GM12878 (cell line): ENCODE results near the gene SLC52A3. TPM values are rescaled to one million over a fixed set of nuclear protein-coding genes. Genes with fewer than 3 reads are reported as not detected.

ENCODE experiments used
- ATAC-seq: fragments of 200-7000 bp; cut with Tn5 transposase; 3 replicates; pipeline ENCODE4 v1.9.1; 2020; ENCODE audit warnings: mild to moderate bottlenecking, moderate library complexity
- BruUV-seq: library from RNA; stranded (reverse); fragments of 400-500 nt; replicated peaks from 2 replicates; lab custom pipeline; 2021; lab: Mats Ljungman, UMichigan
- CTCF ChIA-PET: fragments of 300-600 bp; sonication (Branson Sonifier 250); formaldehyde crosslinking; extraction: SDS; loops from one replicate; lab custom pipeline; 2021; ENCODE audit warnings: inconsistent platforms; lab: Yijun Ruan, JAX
- POLR2A ChIA-PET: fragments of 350-600 bp; formaldehyde crosslinking; extraction: SDS; loops from one replicate; lab custom pipeline; 2021; ENCODE audit warnings: inconsistent platforms; lab: Charles Lee
- RAD21 ChIA-PET: fragments of 300-600 bp; sonication (Branson Sonifier 250); formaldehyde crosslinking; loops from one replicate; lab custom pipeline; 2023; ENCODE audit warnings: antibody characterized with exemption; ENCODE audit not compliant: unreplicated experiment; lab: Charles Lee
- SMC1A ChIA-PET: fragments of 300-600 bp; sonication (Branson Sonifier 250); formaldehyde crosslinking; loops from one replicate; lab custom pipeline; 2023; ENCODE audit not compliant: unreplicated experiment, uncharacterized antibody; lab: Charles Lee
- DNase-seq: peaks from one replicate; pipeline ENCODE4 v3.0.0-alpha.2; 2011; ENCODE audit warnings: low read depth, low spot score
- FAIRE-seq: peaks from 3 replicates; lab custom pipeline; 2011; peaks lifted over from hg19 to GRCh38; lab: Jason Lieb, UNC
- H2AFZ ChIP-seq: 2 replicates; pipeline ENCODE4 v1.6.0; 2011; ENCODE audit warnings: low read depth, low read length, control low read depth; ENCODE audit not compliant: control insufficient read depth
- H3K27ac ChIP-seq: 2 replicates; pipeline ENCODE4 v1.5.1; 2011; ENCODE audit warnings: control low read depth; ENCODE audit not compliant: control insufficient read depth, insufficient read depth
- H3K27me3 ChIP-seq, 2 experiments: replicated peaks in 1 of 2; 2 replicates each; pipeline versions ENCODE4 v1.6.0 to v1.6.1; 2011; ENCODE audit warnings: low read length in 1 of 2; ENCODE audit not compliant: control insufficient read depth in 2 of 2, insufficient read depth in 2 of 2
- H3K36me3 ChIP-seq, 2 experiments: 2 replicates each; pipeline ENCODE4 v1.5.1; 2011; ENCODE audit warnings: low read length in 1 of 2; ENCODE audit not compliant: control insufficient read depth in 2 of 2, insufficient read depth in 2 of 2
- H3K4me1 ChIP-seq: 2 replicates; pipeline ENCODE4 v1.6.1; 2011; ENCODE audit warnings: mild to moderate bottlenecking, low read length, moderate library complexity, mixed read lengths; ENCODE audit not compliant: control insufficient read depth, insufficient read depth
- H3K4me2 ChIP-seq: 2 replicates; pipeline ENCODE4 v1.6.0; 2011; ENCODE audit warnings: control low read depth; ENCODE audit not compliant: control insufficient read depth, insufficient read depth
- H3K4me3 ChIP-seq: fragments of 200-600 bp; sonication (generic); 2 replicates; pipeline ENCODE4 v1.5.1; 2016
- H3K79me2 ChIP-seq: 2 replicates; pipeline ENCODE4 v1.6.0; 2011; ENCODE audit warnings: low read length; ENCODE audit not compliant: control insufficient read depth, insufficient read depth
- H3K9ac ChIP-seq: 2 replicates; pipeline ENCODE4 v1.8.0; 2011; ENCODE audit warnings: low read length, control low read depth, mixed read lengths; ENCODE audit not compliant: control insufficient read depth, insufficient read depth
- H3K9me3 ChIP-seq: replicated peaks from 3 replicates; pipeline ENCODE4 v1.5.1; 2011; ENCODE audit warnings: mild to moderate bottlenecking, low read length; ENCODE audit not compliant: control insufficient read depth, insufficient read depth
- H4K20me1 ChIP-seq: 2 replicates; pipeline ENCODE4 v1.6.0; 2011; ENCODE audit not compliant: control insufficient read depth, insufficient read depth
- CHD1 ChIP-seq: IDR thresholded peaks from 2 replicates; pipeline ENCODE4 v1.6.1; 2012; ENCODE audit warnings: low read depth, low read length, improper control_type of control experiment
- CREB1 ChIP-seq: IDR thresholded peaks from 2 replicates; pipeline ENCODE4 v1.6.1; 2012; ENCODE audit warnings: low read depth, mild to moderate bottlenecking, inconsistent platforms
- KLF5 ChIP-seq: fragments of 450-650 bp; IDR thresholded peaks from 2 replicates; pipeline ENCODE4 v1.6.1; 2014; ENCODE audit warnings: mild to moderate bottlenecking; ENCODE audit not compliant: partially characterized antibody
- NKRF ChIP-seq: fragments of 450-650 bp; conservative IDR thresholded peaks from 2 replicates; pipeline ENCODE4 v1.6.1; 2017; ENCODE audit warnings: mild to moderate bottlenecking, moderate library complexity
- NR2C1 ChIP-seq: fragments of 450-650 bp; IDR thresholded peaks from 2 replicates; pipeline ENCODE4 v1.6.1; 2017; ENCODE audit warnings: antibody characterized with exemption, mild to moderate bottlenecking, moderate library complexity
- RB1 ChIP-seq: fragments of 450-650 bp; formaldehyde crosslinking; IDR thresholded peaks from 2 replicates; pipeline ENCODE4 v1.6.1; 2017; ENCODE audit warnings: mild to moderate bottlenecking, borderline replicate concordance
- WGBS: methylation state at CpG from one replicate; pipeline ENCODE4 v1.1.6; 2016; ENCODE audit warnings: low lambda C conversion rate; ENCODE audit not compliant: insufficient replicate concordance, insufficient coverage; ENCODE audit errors: missing lambda C conversion rate; 5-methylcytosine and 5-hydroxymethylcytosine counted together
- in situ Hi-C: fragments of 300-500 bp; cut with MboI; formaldehyde crosslinking; loops from 9 replicates; pipeline ENCODE4 v1.14.3; 2018; ENCODE audit warnings: mixed read lengths
- intact Hi-C: fragments of 100-400 bp; cut with micrococcal nuclease; formaldehyde crosslinking; loops from one replicate; pipeline ENCODE4 v1.14.2; 2022; ENCODE audit not compliant: unreplicated experiment
- polyA plus RNA-seq, 11 experiments: library from polyadenylated mRNA; depleted of rRNA in 4 of 11; unstranded in 6 of 11; stranded (reverse) in 5 of 11; fragments of >200 nt; fragmentation: Nextera tagmentation in 4 of 11; fragmentation: Illumina TruSeq in 1 of 11; extraction: Ambion mirVana in 4 of 11; extraction: Trizol in 1 of 11; gene quantifications; 1 replicate in 1 of 11; 2 replicates in 10 of 11; pipeline versions ENCODE4 v1.2.1 to v1.2.3, GENCODE V29; 2011 to 2016; ENCODE audit warnings: inconsistent platforms in 2 of 11, missing spikeins in 2 of 11, low read depth in 1 of 11
- total RNA-seq, 4 experiments: library from RNA; depleted of rRNA in 3 of 4; stranded (reverse); fragments of >200 nt in 3 of 4; fragmentation: Illumina TruSeq in 1 of 4; extraction: Trizol in 1 of 4; gene quantifications; 2 replicates each; pipeline versions ENCODE4 v1.2.1 to v1.2.3, GENCODE V29; 2013 to 2021

SLC52A3 gene
- total and polyA plus RNA-seq, 10 of the 15 experiments (the other 5 are each of a cell fraction or from before 2014, with no cell fraction given), result not detected

- CTCF ChIA-PET, result no interaction called here
- RAD21 ChIA-PET, result no interaction called here
- POLR2A ChIA-PET, result no interaction called here
- H2AFZ ChIP-seq, result no peak overlapping the region
- H3K9me3 ChIP-seq, result no peaks in the 10 kb centered on the region
- H3K27me3 ChIP-seq, result peaks cover 0 to 5% of the 10 kb centered on the region in 2 experiments; a peak in 3 of 4 replicates
- H3K4me3 ChIP-seq, result no peak overlapping the region
- DNase-seq, result no peak
- no peak overlapping the region for H3K9ac ChIP-seq
- SMC1A ChIA-PET, result no interaction called here
- no peak for FAIRE-seq
- in situ Hi-C loops, result no loop called here
- WGBS, result 2% methylated on average over 8 of the region's 8 CpGs
- TF ChIP-seq NKRF (no peak), RB1 (no peak), CREB1 (no peak), KLF5 (no peak), NR2C1 (no peak), CHD1 (no peak)
- TF ChIP-seq, all 136 proteins: peak for 0
- Histone ChIP-seq H3K4me1 (no peaks in the 10 kb centered on the region), H4K20me1 (no peaks in the 10 kb centered on the region), H3K4me2 (no peak overlapping the region), H3K27ac (no peak overlapping the region), H3K79me2 (no peaks in the 10 kb centered on the region), H3K36me3 (no peaks in the 10 kb centered on the region)
- intact Hi-C loops, result no loop called here
- ATAC-seq, result no peak
- no TSS peak for BruUV-seq
These were observed 44.5 kb downstream of the SLC52A3 start for GRCh38 chr20:723756-724155.
